Stimulated activated CD8-positive, alpha-beta memory T cell treated with anti-CD3 and anti-CD28 coated beads, Interleukin-2, amount 100 ng/mL, for 48 hours (primary cell): Measurements from ENCODE around the gene BGN.

Source experiments
- DNase-seq, 2 donors: peaks; one replicate each; pipeline ENCODE4 v3.0.0-alpha.2; 2020; ENCODE audit warnings: low read depth in 2 of 2

The BGN gene

GRCh38 chrX:153482376-153483015, 12.3 kb upstream of the BGN start:
- DNase-seq = no peak

- DNase-seq = no peak
Observed at GRCh38 chrX:153485396-153486080, 9.2 kb upstream of the BGN start.

- no peak for DNase-seq
Observed at GRCh38 chrX:153486171-153486570, 8.6 kb upstream of the BGN start.

GRCh38 chrX:153487590-153488071, 7.1 kb upstream of the BGN start:
- DNase-seq = no peak

- DNase-seq = no peak
Observed at GRCh38 chrX:153488231-153488914, 6.4 kb upstream of the BGN start.

- DNase-seq = no peak
Observed at GRCh38 chrX:153490217-153490930, 4.4 kb upstream of the BGN start.

GRCh38 chrX:153491351-153491914, 3.3 kb upstream of the BGN start:
- DNase-seq = no peak

- no peak for DNase-seq
Observed at GRCh38 chrX:153491918-153492317, 2.9 kb upstream of the BGN start.

- DNase-seq = no peak
Observed at GRCh38 chrX:153492543-153492942, 2.2 kb upstream of the BGN start.

GRCh38 chrX:153493085-153493484, 1.7 kb upstream of the BGN start:
- DNase-seq = no peak

GRCh38 chrX:153494061-153494460, 719 bp upstream of the BGN start:
- DNase-seq = no peak

- no peak for DNase-seq
Observed at GRCh38 chrX:153495362-153495751, 577 bp downstream of the BGN start.

GRCh38 chrX:153495903-153496589, 1.3 kb downstream of the BGN start:
- DNase-seq = no peak

- no peak for DNase-seq
Observed at GRCh38 chrX:153496590-153496959, 1.8 kb downstream of the BGN start.

GRCh38 chrX:153498453-153498852, 3.7 kb downstream of the BGN start:
- DNase-seq = no peak

- DNase-seq = no peak
Observed at GRCh38 chrX:153499341-153499740, 4.6 kb downstream of the BGN start.

GRCh38 chrX:153499876-153500275, 5.1 kb downstream of the BGN start:
- DNase-seq = no peak

GRCh38 chrX:153500676-153501280, 6.0 kb downstream of the BGN start:
- DNase-seq = no peak

GRCh38 chrX:153501530-153501929, 6.8 kb downstream of the BGN start:
- DNase-seq = no peak

GRCh38 chrX:153502131-153502530, 7.4 kb downstream of the BGN start:
- no peak for DNase-seq

GRCh38 chrX:153502796-153503195, 8.0 kb downstream of the BGN start:
- no peak for DNase-seq
